Measurements from ENCODE around the gene POGK.
"Not testable (repeated sequence)": the region's sequence is repeated elsewhere in the genome, so short reads cannot be mapped to it uniquely, and the experiment has no call there.

Gene POGK, protein sequence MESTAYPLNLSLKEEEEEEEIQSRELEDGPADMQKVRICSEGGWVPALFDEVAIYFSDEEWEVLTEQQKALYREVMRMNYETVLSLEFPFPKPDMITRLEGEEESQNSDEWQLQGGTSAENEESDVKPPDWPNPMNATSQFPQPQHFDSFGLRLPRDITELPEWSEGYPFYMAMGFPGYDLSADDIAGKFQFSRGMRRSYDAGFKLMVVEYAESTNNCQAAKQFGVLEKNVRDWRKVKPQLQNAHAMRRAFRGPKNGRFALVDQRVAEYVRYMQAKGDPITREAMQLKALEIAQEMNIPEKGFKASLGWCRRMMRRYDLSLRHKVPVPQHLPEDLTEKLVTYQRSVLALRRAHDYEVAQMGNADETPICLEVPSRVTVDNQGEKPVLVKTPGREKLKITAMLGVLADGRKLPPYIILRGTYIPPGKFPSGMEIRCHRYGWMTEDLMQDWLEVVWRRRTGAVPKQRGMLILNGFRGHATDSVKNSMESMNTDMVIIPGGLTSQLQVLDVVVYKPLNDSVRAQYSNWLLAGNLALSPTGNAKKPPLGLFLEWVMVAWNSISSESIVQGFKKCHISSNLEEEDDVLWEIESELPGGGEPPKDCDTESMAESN

DNA sequence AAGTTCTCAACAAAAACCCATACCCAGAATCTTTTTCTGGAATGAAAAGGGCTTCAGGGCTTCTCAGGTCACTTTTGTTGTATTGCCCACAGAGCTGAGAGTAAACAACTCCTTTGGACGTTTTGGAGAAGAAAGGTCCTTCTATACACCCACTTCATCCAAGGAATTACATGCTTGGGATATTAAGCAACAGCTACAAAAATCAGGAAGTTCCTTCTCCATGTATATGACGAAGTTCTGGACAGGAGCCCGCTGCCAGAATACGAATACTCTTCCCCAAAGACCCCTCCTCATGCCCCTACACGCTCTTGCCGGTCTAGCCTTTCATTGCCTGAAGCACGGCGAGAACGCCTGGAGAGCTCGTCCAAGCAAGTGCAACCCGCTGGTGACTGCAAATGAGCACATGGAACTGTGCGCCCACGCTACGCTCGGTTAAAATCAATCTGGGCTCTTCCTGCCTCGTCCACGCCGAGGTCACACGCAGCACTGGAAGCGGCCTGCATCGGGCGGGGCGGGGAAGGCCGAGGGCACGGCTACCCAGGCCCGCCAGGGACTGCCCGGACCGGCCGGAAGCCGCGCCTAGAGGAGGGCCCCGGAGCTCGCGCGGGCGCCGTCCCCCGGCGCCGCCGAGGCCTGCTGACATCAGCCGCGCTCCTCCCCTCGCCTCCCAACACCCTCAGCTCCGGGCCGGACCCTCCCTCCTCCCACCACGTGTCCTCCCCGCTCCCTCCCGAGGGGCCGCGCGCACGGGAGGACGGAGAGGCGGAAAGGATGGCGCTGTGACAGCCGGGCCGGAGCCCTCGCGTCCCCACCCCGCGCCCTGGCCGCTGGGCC lies at the start of gene POGK:
Gene POGK, plus strand, starts transcription at position 710 of the 834 bp plus-strand sequence. CDS start 1,482 bp downstream, outside the sequence.
- DNase-seq, result peak; percentile 91

DNA sequence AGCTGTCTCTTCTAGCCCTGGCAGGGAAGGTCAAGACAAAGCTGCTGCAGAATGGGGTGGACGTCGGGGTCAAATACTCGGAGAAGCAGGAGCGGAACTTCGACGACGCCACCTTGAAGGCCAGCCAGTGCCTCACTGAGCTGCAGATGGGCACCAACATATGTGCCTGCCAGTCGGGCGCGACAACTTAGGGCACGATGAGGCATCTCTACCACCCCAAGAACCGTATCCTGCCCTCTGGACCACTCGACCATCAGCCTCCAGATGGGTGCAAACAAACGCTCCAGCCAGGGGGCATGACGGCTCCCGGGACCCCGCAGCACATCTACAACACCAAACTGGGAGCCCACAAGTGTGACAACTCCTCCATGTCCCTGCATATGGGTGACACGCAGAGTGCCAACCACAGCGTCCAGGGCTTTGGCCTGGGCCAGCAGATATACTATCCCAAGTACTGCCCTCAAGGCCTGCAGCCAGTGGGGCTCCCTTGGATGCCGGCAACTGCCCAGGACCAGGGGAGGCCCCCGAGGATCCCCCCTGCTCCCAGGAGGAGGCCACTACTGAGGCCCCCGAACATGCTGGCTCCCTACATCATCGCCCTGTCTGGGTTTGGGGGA lies 42.5 kb upstream of the POGK start:
- DNase-seq, result no peak

DNA sequence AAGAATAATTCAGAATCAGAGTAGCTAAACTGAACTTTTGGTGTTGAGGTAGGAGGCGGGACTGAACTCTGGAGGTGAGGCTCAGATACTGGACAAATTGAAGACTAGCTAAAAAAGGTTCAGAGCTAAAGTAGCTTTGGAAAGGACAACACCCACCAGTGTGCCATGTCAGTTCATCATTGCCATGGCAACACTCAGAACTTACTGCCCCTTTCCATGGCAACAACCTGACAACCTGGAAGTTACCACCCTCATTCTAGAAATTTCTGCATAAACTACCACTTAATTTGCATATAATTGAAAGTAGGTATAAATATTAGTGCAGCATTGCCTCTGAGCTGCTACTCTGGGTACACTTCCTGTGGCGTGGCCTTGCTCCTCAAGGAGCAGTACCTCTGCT lies 30.3 kb upstream of the POGK start:
- DNase-seq, result no peak

DNA sequence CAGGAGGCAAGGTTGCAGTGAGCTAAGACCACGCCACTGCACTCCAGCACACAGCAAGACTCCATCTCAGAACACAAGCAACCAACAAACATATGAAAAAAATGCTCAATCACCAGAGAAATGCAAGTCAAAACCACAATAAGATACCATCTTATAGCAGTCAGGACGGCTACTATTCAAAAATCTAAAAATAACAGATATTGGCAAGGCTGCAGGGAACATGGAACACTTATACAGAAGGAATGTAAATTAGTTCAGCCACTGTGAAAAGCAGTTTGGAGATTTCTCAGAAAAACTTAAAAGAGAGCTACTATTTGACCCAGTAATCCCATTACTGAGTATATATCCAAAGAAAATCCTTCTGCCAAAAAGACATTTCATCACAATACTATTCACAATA lies 27.6 kb upstream of the POGK start:
- DNase-seq, result no peak

DNA sequence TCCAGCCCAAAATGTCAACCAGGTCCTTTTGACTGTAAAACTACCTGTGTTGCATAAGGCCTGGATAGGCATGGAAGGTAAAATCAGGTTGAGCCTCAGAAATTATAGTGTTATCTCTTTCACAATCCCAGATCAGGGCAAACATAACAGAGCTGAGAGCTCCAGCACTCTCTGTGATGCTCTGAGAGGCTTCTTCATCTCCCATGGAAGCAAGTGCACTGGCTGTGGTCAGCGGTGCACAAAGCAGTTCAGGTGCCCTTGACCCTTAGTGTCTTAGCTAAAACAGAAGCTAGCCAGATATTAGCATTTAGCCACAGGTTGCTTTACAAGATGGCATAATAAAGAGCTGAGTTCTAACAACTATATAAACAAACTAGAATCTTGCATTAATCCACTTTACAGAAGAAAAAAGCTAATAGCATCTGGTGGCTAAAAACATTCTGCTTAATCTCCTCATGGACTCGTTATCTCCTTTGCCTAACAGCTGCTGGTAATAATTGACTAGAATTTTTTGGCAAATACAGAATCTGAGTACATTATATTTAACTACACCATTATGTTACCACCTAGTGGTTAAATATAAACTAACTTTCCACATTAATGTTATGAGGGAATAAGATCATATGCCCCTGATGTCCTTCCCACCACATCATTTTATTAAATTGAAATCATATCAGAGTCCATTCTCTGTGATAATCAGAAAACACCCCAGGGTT lies 25.6 kb upstream of the POGK start:
- no peak for DNase-seq

DNA sequence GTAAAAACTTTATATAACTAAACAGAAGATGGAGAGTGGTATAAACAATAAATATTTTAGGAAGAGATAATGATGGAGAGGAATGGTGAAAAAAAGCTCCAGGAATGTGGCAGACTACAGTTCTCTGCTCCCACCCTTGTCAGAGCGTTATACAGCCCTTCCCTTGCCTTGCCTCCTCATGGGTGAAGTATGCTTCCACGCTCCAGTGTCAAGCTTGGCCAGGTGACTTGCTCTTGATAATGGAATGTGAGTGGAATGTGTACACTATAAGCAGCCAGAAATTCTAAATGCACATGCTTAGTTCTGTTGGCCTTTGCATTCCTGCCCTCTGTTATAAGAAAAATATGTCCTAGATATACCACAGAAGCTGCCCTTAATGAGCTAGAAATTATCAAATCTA lies 24.7 kb upstream of the POGK start:
- no peak for DNase-seq

DNA sequence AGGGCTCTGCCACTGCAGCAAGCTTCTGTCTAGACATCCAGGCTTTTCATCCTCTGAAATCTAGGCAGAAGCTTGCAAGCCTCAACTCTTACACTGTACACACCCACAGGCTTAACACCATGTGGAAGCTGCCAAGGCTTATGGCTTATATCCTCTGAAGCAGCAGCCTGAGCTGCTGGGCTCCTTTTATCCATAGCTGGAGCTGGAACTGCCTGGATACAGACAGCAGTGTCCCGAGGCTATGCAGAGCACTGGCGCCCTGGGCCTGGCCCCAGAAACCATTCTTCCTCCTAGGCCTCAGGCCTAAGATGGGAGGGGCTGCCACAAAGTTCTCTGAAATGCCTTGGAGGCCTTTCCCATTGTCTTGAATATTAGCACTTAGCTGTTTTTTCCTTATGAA lies 19.3 kb upstream of the POGK start:
- DNase-seq, result no peak

DNA sequence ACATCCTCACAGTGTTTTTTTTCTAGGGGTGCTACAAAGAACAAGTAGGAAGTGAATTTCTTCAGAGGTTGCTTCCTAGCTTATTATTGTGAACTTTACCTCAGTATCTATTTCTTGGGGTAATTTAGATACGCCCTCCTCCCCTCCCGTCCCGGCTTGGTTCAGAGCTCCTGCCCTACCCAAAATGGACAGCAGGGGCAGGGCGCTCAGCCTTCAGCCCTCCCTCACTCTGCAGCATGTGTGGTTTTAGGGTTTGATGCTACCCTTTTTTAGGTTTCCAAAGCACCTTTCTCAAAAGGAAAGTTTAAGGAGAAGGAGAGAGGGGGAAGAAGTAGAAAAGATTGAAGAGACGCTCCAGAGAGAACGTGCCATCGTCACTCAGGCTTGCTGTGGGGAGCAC lies 16.9 kb upstream of the POGK start:
- no peak for DNase-seq

DNA sequence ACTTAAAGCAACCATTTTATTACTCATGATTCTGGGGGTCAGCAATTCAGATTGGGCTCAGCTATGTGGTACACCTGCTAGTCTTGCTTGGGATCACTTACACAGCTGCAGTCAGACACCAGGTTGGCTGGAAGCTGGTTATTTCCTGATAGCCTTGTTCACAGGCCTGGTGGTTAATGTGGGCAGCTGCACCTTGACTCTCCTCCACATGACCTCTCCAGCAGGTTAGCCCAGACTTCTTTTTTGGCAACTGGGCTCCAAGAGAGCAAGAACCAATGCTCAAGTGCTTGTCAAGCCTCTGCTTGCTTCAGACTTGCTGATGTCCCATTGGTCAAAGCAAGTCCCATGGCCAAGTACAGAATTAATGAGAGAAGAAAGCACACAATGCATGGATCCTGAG lies 11.8 kb upstream of the POGK start:
- DNase-seq, result no peak

DNA sequence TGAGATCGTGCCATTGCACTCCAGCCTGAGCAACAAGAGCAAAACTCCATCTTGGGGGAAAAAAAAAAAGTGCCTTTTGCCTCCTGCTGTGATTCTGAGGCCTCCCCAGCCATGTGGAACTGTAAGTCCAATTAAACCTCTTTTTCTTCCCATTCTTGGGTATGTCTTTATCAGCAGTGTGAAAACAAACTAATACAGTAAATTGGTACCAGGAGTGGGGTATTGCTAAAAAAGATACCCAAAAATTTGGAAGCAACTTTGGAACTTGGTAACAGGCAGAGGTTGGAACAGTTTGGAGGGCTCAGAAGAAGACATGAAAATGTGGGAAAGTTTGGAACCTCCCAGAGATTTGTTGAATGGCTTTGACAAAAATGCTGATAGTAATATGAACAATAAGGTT lies 9.5 kb upstream of the POGK start:
- not testable (repeated sequence) for DNase-seq

DNA sequence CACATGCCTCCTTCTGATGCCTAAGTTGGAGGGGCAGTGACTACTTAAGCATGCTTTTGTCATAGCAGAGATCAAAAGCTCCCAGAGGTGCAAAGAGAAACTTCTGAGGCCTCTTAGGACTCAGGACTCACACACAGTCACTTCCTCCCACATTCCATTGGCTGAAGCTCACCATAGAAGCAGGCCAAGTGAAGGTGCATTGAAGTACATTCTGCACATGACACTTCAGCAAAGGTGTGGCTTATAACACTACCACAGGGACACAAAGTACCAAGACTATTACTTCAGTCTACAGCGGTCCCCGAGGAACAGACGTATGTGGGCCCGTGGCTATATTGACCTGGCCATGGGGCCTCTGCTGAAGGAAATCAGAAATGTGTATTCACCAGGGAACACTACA lies 2.5 kb upstream of the POGK start:
- DNase-seq, result no peak

DNA sequence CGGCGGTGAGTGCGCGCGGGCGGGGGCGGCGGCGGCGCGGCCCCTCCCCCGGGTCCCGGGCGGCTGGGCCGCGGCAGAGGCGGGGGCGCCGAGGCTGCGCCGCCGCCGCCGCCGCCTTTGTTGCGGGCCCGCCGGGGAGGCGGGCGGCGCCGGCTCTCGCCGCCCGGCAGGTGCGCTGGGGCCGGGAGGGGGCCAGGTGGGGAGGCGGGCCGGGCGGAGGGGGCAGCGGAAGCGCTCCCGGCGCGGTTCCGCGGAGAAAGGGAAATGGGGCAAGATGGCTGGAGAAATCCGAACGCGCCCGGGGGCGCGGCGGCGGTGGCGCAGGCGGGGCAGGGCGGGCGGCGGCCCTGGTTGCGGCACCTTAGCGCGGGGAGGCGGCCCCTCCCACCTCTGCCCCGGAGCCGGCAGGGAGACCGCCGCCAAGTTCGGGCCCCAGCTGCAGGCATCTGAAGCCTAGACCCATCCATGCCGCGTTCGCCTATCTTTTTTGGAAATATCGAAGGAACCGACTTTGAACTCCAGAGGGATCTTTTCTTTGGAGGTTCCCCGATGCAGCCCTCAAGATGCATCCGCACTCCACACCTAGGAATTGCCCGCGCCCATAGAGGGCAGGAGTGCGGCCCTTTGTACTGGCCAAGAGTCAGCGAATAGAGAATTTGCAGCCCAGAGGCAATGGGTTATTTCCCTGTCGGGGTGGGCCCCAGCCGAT lies 479 bp downstream of the POGK start:
- DNase-seq, result peak; percentile 51

DNA sequence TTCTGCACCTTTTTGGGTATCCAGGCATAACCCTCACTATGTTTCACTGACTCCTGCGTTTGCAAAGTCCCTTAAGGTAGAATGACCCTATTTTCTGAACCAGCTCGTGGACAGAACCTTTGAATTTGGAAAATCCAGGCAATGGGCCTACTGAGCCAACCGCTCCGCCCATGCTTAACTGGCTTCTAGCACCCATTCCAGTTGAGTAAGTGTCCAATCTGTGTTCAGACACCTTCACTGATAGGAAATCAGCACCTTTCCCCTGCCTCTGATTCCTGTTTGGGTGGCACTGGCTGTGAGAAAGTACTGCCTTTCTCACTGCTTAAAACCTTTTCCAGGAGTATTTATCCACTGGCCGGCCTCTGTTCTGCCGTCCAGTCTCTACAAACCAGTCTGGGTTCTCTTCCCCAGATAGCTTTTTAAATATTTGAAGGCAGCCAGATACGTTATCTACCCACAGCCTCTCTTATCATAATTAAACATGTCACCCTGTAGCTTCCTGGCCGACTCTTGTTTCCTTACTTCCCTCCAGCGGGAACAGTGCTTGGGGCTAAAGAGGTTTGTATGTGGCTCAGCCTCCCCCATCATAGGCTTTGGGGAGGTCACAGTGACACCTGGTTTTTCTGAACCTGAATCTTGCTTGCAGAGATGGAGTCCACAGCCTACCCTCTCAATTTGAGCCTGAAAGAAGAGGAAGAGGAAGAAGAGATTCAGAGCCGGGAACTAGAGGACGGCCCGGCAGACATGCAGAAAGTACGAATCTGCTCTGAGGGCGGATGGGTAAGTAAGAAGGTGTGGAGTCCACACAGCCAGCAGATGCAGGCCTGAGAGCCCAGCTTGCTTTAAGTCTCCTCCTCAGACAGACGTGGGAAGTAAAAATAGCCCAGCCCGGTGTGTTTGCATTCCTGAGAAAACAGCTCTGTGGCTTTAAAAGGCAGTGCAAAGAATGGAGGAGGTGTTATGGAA lies 1.3 kb downstream of the POGK start:
- no peak for DNase-seq

DNA sequence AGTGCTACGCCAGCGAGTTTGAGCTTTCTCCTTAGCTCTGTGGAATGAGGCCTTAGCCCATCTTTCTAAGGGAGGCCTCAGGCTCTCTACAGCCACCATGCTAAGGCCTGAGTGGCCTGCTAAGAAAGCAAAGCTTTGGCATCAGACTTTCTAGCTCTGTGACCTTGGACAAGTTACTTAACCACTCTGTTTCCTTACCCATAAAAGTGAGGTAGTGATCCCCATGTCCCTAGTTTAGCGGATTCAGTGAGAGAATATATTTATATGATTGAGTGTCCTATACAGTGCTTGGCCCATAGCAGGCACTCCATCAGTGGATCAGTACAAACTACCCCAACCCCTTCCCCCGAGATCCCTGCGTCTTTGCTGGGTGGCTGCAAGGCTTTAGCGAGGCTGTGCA lies 4.0 kb downstream of the POGK start:
- DNase-seq, result no peak

DNA sequence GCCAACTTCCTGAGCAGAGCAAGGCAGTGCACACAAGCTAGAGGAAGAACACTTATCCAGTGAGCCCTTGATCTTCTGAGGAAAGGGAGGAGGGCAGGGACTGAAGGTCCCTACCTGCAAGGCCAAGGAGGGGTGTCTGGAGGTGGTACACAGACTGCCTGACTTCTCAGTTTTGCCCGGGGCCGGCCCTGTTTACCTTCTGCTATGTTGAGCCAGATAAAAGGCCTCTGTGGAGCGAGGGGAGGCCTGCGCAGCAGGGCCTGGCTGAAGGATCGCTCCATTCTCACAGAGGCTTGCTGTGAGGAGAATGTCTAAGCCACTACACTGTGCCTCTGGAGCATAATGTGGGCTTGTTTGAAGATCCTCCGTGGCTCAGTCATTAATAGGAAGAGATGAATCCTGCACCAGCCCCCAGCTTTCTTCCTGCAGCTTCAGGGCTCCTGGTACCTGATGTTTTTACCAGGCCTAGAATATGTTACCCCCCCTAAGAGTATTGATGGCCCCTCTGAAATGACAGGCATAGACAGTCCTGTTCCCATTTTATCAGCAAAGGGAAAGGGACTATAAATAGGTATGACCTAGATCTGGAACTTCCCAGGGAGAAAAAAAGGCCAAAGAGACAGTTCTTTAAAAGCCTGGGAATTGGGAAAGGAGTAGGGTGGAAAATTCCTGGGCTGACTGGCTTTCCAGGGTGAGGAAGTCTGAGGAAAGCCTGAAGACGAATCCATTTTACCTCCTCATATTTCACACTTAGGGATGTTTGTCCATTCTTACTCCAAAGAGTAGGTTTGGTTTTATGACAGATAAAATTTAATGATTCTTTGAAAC lies 4.7 kb downstream of the POGK start:
- DNase-seq, result no peak

DNA sequence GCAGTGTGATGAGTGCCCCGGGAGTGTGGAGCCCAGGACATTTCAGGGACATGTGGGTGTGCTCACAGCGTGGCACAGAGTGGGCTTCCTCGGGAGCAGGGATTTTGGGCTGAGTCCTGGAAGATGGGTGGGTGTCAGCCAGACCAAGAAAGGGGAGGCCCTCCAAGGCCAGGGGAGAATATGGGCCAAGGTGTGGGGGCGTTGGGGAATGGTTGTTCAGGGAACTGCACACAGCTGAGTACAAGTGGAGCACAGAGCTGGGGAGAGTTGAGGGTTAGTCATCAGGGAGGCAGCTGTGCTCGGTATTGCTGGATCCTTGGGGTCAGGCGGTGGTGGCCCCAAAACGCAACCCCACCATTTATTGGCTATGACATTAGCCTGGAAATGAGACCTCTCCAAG lies 5.5 kb downstream of the POGK start:
- DNase-seq, result no peak

DNA sequence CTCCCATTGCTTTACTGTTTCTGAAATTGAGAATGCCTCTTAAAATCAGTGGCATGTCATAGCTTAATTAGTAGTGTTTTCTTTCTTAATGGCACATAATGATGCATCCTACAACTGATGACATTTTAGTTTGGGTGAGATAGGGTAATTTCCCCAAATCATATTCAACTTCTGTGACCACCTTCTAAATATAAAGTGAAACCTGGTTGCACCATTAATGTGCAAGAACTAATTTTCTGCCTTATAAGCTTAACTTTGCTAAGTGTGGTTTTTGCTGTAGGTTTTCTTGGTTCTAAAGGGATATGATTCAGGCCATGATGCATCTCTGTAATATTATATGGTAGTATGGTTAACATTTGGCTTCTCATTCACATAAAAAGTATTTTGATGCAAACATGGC lies 8.9 kb downstream of the POGK start:
- no peak for DNase-seq

DNA sequence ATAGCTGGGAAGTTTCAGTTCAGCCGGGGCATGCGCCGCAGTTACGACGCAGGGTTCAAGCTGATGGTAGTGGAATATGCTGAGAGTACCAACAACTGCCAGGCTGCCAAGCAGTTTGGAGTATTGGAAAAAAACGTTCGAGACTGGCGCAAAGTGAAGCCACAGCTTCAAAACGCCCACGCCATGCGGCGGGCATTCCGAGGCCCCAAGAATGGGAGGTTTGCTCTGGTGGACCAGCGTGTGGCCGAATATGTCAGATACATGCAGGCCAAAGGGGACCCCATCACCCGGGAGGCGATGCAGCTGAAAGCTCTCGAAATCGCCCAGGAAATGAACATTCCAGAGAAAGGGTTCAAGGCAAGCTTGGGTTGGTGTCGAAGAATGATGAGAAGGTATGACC lies 9.9 kb downstream of the POGK start:
- DNase-seq, result no peak

DNA sequence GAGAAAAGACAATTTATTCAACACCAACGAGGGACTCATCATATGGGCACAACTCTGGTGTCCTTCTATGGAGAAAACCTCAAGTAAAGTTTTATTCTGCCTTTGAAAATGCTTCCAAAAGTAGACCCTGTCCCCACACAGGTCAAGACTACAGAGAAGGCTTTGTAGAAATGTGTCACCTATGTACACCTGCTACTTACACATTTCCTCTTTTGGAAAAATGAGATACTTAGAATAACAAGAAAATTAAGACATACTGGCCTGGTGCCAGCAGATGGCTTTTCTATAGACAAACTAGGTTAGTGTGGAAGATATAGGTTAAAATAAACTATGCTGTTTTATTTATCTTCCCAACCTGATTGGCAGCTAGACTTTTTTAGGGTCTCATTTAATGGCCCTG lies 13.6 kb downstream of the POGK start:
- no peak for DNase-seq

DNA sequence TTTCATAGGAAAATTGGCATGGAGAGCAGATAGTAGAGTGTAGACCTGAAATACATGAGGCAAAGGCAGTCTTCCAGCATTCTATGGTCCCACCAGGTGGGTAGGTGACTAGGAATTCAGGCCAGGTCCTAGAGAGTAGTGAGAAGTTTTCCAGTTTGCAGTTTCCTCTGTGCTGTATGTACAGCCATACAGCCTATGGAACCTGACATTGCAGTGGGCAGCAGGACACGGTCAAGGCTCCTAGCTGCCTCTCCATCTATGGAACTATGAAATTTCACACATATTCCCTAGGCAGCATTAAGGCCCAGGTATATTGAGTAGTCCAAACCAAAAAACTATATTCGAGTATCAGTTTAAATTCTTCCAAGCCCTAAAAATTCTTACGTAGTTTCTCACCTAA lies 16.3 kb downstream of the POGK start:
- no peak for DNase-seq

Measured in activated CD4-positive, alpha-beta T cell treated with anti-CD3 and anti-CD28 coated beads, Interleukin-2, amount 50 U/mL, for 16 hours (primary cell).